Epithelial cell of proximal tubule (primary cell): Measurements from ENCODE around the gene SYS1. TPM values are rescaled to one million over a fixed set of nuclear protein-coding genes. Genes with fewer than 3 reads are reported as not detected.
A peak's percentile ranks its signal among the peaks of the same experiment; 100 is the strongest.

ENCODE experiments used
- DNase-seq: peaks from one replicate; pipeline ENCODE4 v3.0.0-alpha.2; 2011; ENCODE audit warnings: low read depth
- H3K4me3 ChIP-seq: 2 replicates; pipeline ENCODE4 v1.5.1; 2011; ENCODE audit warnings: low read depth, mild to moderate bottlenecking, low read length
- total RNA-seq: library from RNA; depleted of rRNA; stranded (reverse); fragments of >200 nt; gene quantifications from 2 replicates; pipeline ENCODE4 v1.2.3, GENCODE V29; 2015
- TF ChIP-seq, protein P1 (sequence below): conservative IDR thresholded peaks from 2 replicates; pipeline ENCODE4 v1.5.1; 2012; ENCODE audit warnings: low read depth, mild to moderate bottlenecking, low read length

Gene SYS1
- total RNA-seq, 1 donor from 2014 or later, result 30.3 TPM

DNA sequence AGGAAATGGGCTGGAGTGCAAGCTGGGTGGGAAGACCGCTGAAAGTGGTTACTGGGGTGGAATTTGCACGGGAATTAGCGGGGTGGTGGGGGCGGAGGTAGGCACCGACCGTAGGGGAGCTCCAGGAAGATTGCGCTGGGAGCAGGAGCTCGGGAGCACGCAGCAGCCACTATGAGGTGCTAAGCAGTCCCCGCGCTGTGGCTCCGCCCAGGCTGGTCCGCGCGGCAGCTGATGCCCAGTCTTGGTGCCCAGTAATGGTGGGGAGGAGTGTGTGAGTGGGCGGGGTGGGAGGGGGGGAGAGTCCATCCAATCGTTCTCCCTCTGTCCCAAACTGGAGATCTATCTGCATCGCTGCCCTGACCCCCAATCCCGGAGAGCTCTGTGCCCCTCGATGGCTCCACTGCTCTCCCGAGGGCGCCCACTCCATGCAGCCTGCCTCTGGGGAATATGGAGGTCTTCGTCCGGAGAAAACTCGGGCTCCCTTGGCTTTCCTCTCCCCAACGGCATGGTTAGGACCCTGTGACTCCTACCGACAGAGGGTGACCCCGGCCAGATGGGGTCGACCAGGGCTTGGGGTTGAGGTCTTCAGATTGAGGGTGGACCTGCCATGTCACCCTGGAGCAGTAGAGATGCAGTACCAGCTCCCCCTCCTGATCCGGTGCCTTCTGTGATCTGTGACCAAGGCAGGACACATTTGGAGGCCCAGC lies 9.8 kb downstream of the SYS1 start:
- no peak for DNase-seq
- TF ChIP-seq, protein P1, sequence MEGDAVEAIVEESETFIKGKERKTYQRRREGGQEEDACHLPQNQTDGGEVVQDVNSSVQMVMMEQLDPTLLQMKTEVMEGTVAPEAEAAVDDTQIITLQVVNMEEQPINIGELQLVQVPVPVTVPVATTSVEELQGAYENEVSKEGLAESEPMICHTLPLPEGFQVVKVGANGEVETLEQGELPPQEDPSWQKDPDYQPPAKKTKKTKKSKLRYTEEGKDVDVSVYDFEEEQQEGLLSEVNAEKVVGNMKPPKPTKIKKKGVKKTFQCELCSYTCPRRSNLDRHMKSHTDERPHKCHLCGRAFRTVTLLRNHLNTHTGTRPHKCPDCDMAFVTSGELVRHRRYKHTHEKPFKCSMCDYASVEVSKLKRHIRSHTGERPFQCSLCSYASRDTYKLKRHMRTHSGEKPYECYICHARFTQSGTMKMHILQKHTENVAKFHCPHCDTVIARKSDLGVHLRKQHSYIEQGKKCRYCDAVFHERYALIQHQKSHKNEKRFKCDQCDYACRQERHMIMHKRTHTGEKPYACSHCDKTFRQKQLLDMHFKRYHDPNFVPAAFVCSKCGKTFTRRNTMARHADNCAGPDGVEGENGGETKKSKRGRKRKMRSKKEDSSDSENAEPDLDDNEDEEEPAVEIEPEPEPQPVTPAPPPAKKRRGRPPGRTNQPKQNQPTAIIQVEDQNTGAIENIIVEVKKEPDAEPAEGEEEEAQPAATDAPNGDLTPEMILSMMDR, result no peak
- H3K4me3 ChIP-seq, result no peak overlapping the region

DNA sequence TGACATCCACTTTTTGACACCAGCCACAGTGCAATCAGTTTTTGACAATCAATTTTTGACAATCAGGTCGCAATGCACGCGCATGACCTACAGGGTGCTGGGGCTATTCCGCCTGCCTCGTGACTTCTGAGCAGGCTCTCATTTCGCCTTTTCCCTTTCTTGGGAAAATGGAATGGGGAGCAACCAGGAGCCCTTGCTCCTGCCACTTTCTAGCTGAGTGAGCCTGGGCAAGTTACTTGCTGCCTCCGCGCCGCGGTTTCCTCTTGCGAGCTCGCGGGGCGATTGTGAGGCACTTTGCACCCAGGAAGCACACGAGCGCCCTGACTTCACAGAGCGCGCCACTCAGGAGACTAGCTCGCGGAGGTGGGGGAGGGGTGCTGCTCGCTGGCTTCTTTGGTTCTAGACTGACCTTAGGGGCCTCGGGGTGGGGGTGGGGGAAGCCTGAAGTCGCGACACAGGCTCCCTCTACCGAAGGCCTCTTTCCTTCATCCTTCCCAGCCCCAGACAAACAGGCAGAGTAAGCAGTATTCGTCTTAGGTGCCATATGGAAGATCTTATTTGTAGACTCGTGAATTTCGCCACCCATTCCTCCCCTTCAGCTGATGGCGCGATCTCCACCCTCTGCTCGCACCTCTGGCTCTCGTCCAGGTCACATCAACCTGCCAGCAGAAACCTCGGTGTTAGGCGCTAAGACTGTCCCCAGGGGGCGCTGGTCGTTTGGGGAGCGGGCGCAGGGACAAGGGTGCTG lies 10.6 kb downstream of the SYS1 start:
- no peak for DNase-seq
- TF ChIP-seq, protein P1, result peak; percentile 95
- H3K4me3 ChIP-seq, result peak overlapping the region; percentile 64

DNA sequence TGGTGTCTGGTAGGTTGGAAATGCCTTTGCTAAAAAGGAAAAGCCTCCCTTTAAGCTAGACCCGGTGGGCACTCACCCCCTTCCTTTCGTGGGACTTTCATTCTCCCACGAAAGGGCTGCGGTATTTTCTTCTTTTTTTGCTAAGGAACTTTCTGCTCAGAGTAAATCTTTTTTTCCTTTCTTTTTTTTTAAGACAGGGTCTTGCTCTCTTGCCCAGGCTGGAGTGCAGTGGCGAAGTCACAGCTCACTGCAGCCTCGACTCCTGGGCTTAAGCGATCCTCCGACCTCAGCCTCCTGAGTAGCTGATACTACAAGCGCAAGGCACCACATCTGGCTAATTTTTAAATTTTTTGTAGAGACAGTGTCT lies 11.1 kb downstream of the SYS1 start:
- peak overlapping the region; percentile 64 for H3K4me3 ChIP-seq
- TF ChIP-seq, protein P1, result no peak
- no peak for DNase-seq

DNA sequence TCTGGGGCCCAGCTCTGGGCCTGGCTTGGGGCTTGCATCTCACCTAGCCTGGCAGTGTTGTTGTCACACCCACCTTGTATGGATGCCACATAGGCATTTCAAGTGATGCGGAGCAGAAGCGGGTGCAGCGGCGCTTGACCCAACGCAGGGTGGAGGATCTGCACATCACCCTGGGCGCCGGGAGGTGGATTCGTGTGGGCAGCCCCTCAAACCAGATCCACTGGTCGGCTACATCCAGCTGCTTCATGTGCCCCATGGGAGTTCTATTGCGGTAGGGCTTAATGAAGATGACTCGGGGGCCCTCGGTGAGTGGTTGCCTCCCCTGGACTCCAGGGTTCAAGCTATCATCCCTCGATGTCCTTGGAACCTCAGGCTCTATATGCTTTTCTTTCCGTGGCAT lies 12.0 kb downstream of the SYS1 start:
- DNase-seq, result no peak
- H3K4me3 ChIP-seq, result no peak overlapping the region
- TF ChIP-seq, protein P1, result no peak

DNA sequence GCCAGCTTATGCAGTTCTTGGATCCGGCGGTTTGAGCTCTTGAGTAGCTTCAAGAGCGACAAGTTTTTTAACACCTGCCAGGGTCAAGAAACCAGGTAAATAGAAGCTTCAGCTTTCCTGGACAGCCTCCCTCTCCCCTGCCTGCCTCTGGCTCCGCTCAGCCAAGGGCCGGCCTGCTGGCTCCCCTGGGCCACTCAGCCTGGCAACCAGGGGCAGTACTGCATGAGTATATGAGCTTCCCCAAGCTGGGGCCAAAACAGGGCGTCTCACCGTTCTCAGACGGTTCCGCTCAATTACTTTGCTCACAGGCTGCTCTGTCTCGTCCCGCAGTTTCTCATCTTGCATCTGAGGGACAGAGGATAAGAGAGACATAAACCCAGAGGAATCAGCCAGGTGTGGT lies 14.3 kb downstream of the SYS1 start:
- DNase-seq, result no peak
- no peak overlapping the region for H3K4me3 ChIP-seq
- TF ChIP-seq, protein P1, result no peak

DNA sequence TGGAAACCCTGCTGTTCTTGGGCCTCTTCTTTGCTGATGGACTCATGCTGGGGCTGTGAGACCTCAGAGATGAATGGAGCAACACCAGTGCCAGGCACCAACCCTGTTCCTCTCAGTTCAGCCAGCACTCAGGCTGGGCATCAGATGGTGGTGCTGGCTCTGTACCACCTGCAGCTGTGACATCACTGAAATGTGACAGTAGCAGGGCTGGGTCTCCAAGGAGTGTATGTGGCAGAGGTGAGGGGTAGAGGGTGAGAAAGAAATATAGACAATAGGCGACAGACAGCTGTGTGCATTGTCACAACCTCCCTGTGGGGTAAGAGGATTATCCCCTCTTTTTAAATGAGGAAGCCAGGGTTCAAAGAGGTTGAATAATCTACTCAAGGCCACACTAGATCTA lies 15.2 kb downstream of the SYS1 start, which contains the start of gene TP53TG5:
Gene TP53TG5 (minus strand): TSS at position 135 of the 400 bp plus-strand sequence. CDS start 89 bp downstream, at position 46.
- no peak within 1 kb of the TSS for H3K4me3 ChIP-seq
- TF ChIP-seq, protein P1, result no peak
- DNase-seq, result no peak
